ENCODE results near the gene APLP1.
"Not testable (repeated sequence)": the region's sequence is repeated elsewhere in the genome, so short reads cannot be mapped to it uniquely, and the experiment has no call there.

APLP1 gene

DNA sequence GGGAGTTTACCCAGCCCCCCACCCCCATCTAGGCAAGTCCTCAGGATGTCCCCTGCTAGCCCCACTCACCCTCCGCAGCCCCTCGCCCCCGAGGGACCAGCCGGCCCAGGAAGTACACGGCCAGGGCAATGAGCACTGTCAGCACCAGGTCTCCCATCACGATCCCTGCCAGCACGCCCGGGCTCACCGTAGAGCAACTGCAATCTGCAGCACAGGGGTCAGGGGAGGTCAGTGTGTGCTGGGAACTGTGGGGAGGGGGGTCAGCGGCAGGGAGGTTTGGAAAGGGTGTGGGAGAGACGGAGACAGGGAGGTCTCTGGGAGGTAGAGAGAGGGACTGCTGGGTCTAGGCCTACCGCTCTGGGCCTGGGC is 39.0 kb downstream of the APLP1 start:
- no peak for DNase-seq

- DNase-seq, result no peak
Observed at GRCh38 chr19:35908010-35908441, 39.7 kb downstream of the APLP1 start, which contains the start of gene TYROBP. TSS of gene TYROBP (minus strand) at chr19:35908295. CDS start at chr19:35908228, 67 bp downstream.

- no peak for DNase-seq
Observed at GRCh38 chr19:35908973-35909683, 40.8 kb downstream of the APLP1 start.

GRCh38 chr19:35909684-35910035 is 41.3 kb downstream of the APLP1 start:
- DNase-seq, result no peak

DNA sequence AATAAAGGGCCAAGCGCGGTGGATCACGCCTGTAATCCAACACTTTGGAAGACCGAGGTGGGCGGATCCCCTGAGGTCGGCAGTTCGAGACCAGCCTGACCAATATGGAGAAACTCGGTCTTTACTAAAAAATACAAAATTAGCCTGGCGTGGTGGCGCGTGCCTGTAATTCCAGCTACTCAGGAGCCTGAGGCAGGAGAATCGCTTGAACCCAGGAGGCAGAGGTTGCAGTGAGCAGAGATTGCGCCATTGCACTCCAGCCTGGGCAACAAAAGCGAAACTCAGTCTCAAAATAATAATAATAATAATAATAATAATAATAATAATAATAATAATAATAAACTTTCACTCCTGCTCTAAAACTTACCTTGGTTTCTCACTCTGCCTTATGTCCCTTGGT is 42.0 kb downstream of the APLP1 start:
- not testable (repeated sequence) for DNase-seq

- no peak for DNase-seq
Observed at GRCh38 chr19:35911173-35911572, 42.8 kb downstream of the APLP1 start.

DNA sequence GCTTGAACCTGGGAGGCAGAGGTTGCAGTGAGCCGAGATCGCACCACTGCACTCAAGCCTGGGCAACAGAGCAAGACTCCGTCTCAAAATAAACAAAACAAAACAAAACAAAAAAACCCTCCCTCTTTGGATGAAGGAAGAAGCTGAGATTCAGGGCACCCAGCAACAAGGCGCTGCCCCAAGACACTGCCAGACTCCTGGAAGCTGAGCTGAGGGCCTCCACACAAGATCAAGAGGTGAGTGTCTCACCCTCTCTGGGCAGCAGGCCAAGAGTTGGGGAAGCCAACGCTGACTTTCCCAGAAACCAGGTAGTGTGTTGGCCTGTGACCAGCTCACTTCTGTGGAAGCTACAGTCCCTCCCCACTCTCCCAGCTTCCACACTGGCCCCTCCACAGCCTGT is 43.4 kb downstream of the APLP1 start:
- DNase-seq, result no peak

DNA sequence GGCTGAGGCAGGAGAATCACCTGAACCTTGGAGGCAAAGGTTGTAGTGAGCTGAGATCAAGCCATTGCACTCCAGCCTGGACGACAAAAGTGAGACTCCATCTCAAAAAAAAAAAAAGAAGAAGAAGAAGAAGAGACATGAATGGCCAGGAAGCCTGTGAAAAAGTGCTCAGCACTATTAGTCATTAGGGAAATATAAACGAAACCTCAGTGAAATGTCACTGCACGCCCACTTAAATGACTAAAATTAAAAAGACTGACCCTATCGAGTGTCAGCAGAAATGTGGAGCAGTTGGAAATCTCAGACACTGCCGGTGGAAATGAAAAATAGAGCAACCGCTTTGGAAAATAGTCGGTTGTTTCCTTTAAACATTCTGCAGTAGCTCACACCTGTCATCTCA is 45.2 kb downstream of the APLP1 start:
- no peak for DNase-seq

GRCh38 chr19:35915443-35915842 is 47.1 kb downstream of the APLP1 start:
- DNase-seq, result no peak

DNA sequence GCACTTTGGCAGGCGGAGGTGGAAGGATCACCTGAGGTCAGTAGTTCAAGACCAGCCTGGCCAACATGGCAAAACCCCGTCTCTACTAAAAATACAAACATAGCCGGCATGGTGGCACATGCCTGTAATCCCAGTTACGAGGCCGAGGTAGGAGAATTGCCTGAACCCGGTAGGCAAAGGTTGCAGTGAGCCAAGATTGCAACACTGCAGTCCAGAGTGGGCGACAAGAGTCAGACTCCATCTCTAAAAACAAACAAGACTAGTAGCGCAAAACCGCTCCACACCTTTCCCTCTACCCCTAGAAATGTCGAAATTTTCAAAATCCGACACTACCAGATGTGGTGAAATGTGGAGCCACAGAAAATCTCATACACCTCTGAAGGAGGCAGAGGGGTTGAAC is 50.9 kb downstream of the APLP1 start:
- no peak for DNase-seq

- no peak for DNase-seq
Observed at GRCh38 chr19:35921012-35921411, 52.6 kb downstream of the APLP1 start.

DNA sequence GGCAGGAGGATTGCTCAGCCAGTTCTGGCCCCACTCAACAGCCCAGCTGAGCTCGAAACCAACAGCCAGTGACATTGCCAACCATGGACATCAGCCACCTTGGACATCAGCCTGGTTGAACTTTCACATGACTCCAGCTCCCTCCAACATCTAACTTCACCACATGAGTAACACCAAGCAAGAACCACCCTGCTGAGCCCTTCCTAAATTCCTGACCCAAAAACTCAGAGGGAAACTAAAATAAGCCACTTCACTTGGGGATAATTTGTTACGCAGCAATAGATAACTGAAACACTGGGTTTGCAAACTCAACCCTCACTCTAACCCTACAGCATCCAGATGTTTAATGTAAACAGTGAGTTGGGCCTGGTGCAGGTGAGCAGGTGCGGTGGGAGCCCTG is 57.1 kb downstream of the APLP1 start:
- DNase-seq, result no peak

GRCh38 chr19:35928507-35928906 is 60.1 kb downstream of the APLP1 start:
- DNase-seq, result no peak
